Neural progenitor cell (in vitro differentiated cells): ENCODE data around the gene DAB2. TPM values are rescaled to one million over a fixed set of nuclear protein-coding genes. Genes with fewer than 3 reads are reported as not detected.

ENCODE experiments used
- DNase-seq: peaks from one replicate; pipeline ENCODE4 v3.0.0-alpha.2; 2016; ENCODE audit warnings: low spot score
- H2AFZ ChIP-seq: fragments of 200-600 bp; sonication (generic); replicated peaks from 2 replicates; pipeline ENCODE4 v1.6.1; 2016; ENCODE audit warnings: antibody characterized with exemption
- H3F3A ChIP-seq: fragments of 200-600 bp; sonication (generic); 2 replicates; pipeline ENCODE4 v1.6.1; 2016; ENCODE audit warnings: antibody characterized with exemption, low read depth
- H3K27ac ChIP-seq: fragments of 200-600 bp; sonication (generic); 2 replicates; pipeline ENCODE4 v1.5.1; 2016; ENCODE audit warnings: mild to moderate bottlenecking
- H3K27me3 ChIP-seq: fragments of 200-600 bp; sonication (generic); 2 replicates; pipeline ENCODE4 v1.6.1; 2016; ENCODE audit warnings: mild to moderate bottlenecking, moderate library complexity
- H3K36me3 ChIP-seq: fragments of 200-600 bp; sonication (generic); 2 replicates; pipeline ENCODE4 v1.5.1; 2016
- H3K4me1 ChIP-seq: fragments of 200-600 bp; sonication (generic); 2 replicates; pipeline ENCODE4 v1.6.1; 2016; ENCODE audit warnings: mixed run types
- H3K4me2 ChIP-seq: fragments of 200-600 bp; sonication (generic); 2 replicates; pipeline ENCODE4 v1.6.1; 2016
- H3K4me3 ChIP-seq: fragments of 200-600 bp; sonication (generic); 2 replicates; pipeline ENCODE4 v1.5.1; 2016
- H3K79me2 ChIP-seq: fragments of 200-600 bp; sonication (generic); 2 replicates; pipeline ENCODE4 v1.6.1; 2016; ENCODE audit warnings: low read depth
- H3K9ac ChIP-seq: fragments of 200-600 bp; sonication (generic); 2 replicates; pipeline ENCODE4 v1.6.1; 2016
- H3K9me3 ChIP-seq: fragments of 200-600 bp; sonication (generic); 2 replicates; pipeline ENCODE4 v1.5.1; 2016; ENCODE audit warnings: low read depth
- H4K20me1 ChIP-seq: fragments of 200-600 bp; sonication (generic); 2 replicates; pipeline ENCODE4 v1.6.1; 2016; ENCODE audit warnings: low read depth
- H3K27ac Mint-ChIP-seq: 3 replicates; pipeline ENCODE4 v1.8.0; 2021; ENCODE audit warnings: mixed read lengths
- H3K27me3 Mint-ChIP-seq: 2 replicates; pipeline ENCODE4 v1.8.0; 2022; ENCODE audit warnings: low read depth, mild to moderate bottlenecking, inconsistent platforms, moderate library complexity, mixed read lengths; ENCODE audit not compliant: insufficient read depth
- H3K36me3 Mint-ChIP-seq: 3 replicates; pipeline ENCODE4 v1.8.0; 2021; ENCODE audit warnings: mixed read lengths
- H3K4me1 Mint-ChIP-seq: 3 replicates; pipeline ENCODE4 v1.8.0; 2021; ENCODE audit warnings: mixed read lengths
- H3K4me3 Mint-ChIP-seq: 3 replicates; pipeline ENCODE4 v1.8.0; 2021; ENCODE audit warnings: mild to moderate bottlenecking, moderate library complexity, mixed read lengths
- H3K9me3 Mint-ChIP-seq: 3 replicates; pipeline ENCODE4 v1.8.0; 2020; ENCODE audit warnings: mixed read lengths
- EZH2 ChIP-seq: fragments of 200-600 bp; sonication (generic); IDR thresholded peaks from 2 replicates; pipeline ENCODE4 v1.6.1; 2017; ENCODE audit warnings: antibody characterized with exemption, mild to moderate bottlenecking, moderate library complexity
- EZH2phosphoT487 ChIP-seq: fragments of 200-600 bp; sonication (generic); IDR thresholded peaks from 2 replicates; pipeline ENCODE4 v1.6.1; 2017; ENCODE audit warnings: antibody characterized with exemption
- total RNA-seq: library from RNA; depleted of rRNA; stranded (reverse); fragments of >200 nt; gene quantifications from 2 replicates; pipeline ENCODE4 v1.2.3, GENCODE V29; 2015; ENCODE audit warnings: low replicate concordance
- TF ChIP-seq, protein P1 (sequence below): fragments of 200-600 bp; sonication (generic); IDR thresholded peaks from 2 replicates; pipeline ENCODE4 v1.5.1; 2017; ENCODE audit warnings: antibody characterized with exemption, mild to moderate bottlenecking

DAB2 gene
- total RNA-seq, 1 donor from 2014 or later = 9.9 TPM

DNA sequence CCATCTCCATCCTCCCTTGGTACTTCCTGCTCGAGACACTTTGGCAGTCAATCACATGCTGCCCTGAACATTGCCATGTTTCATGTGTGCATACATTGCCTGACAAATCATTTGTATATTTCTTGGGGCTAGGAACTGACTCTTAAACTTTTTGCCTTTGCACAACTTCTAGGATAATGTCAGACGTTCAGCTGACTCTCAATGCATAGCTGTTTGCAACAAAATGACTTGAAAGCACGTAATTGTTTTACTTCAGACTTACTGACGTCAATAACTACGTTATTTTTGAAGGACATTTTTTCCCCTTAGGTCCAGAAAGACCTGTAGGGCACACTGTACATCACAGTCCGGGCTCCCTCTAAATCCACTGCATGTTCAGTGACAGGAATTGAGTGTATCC, 37.4 kb upstream of the DAB2 start:
- H3K4me3 Mint-ChIP-seq = no peak overlapping the region
- H3K9me3 Mint-ChIP-seq = no peaks in the 10 kb centered on the region
- no peak overlapping the region for H3K27ac Mint-ChIP-seq
- DNase-seq = no peak
- Histone ChIP-seq H3K9ac (no peak overlapping the region), H3K79me2 (no peaks in the 10 kb centered on the region), H3K4me2 (no peak overlapping the region), H3K36me3 (no peaks in the 10 kb centered on the region), H2AFZ (no peak overlapping the region), H4K20me1 (no peaks in the 10 kb centered on the region), H3K4me3 (no peak overlapping the region), H3K27me3 (no peaks in the 10 kb centered on the region), H3F3A (no peaks in the 10 kb centered on the region), H3K27ac (no peak overlapping the region), H3K9me3 (no peaks in the 10 kb centered on the region), H3K4me1 (no peaks in the 10 kb centered on the region)
- H3K36me3 Mint-ChIP-seq = no peaks in the 10 kb centered on the region
- no peaks in the 10 kb centered on the region for H3K4me1 Mint-ChIP-seq
- TF ChIP-seq EZH2phosphoT487 = no peak
- no peak for TF ChIP-seq EZH2
- TF ChIP-seq, protein P1, sequence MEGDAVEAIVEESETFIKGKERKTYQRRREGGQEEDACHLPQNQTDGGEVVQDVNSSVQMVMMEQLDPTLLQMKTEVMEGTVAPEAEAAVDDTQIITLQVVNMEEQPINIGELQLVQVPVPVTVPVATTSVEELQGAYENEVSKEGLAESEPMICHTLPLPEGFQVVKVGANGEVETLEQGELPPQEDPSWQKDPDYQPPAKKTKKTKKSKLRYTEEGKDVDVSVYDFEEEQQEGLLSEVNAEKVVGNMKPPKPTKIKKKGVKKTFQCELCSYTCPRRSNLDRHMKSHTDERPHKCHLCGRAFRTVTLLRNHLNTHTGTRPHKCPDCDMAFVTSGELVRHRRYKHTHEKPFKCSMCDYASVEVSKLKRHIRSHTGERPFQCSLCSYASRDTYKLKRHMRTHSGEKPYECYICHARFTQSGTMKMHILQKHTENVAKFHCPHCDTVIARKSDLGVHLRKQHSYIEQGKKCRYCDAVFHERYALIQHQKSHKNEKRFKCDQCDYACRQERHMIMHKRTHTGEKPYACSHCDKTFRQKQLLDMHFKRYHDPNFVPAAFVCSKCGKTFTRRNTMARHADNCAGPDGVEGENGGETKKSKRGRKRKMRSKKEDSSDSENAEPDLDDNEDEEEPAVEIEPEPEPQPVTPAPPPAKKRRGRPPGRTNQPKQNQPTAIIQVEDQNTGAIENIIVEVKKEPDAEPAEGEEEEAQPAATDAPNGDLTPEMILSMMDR = no peak
- no peaks in the 10 kb centered on the region for H3K27me3 Mint-ChIP-seq

DNA sequence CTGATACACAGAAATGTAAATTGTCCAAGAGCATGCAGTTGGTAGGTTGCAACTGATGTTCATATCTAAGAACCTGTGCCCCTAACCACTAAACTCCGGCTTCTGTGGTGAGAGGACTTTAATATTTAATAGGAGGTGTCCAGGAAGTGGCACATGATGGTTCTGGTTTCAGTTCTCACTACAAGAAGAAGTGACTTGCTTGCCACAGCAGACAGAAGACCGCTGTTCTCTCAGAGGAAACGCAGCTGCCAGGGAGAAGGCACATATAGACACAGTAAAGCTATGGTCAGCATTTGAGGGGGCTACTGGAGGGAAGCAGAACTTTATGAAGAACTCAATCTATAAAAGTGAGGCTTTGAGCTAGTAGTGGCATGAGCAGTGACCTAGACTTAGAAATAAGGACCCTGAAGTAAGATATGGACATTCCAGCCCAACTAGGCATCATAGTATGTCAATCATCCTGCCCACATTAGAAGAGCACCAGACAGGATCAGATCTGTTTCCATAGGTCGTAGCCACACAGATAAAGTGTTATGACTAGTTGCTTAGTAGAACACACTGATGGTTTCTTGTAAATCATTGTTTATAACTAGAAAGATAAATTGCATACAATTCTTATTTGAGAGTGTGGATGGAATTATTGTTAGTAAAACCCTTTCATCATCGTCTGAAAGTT, 36.4 kb upstream of the DAB2 start:
- no peaks in the 10 kb centered on the region for H3K9me3 ChIP-seq
- H3K27me3 ChIP-seq = no peaks in the 10 kb centered on the region
- H3K9ac ChIP-seq = no peak overlapping the region
- H3F3A ChIP-seq = no peaks in the 10 kb centered on the region
- H3K27ac Mint-ChIP-seq = no peak overlapping the region
- no peak for TF ChIP-seq EZH2
- TF ChIP-seq EZH2phosphoT487 = no peak
- TF ChIP-seq, protein P1 = no peak
- no peak overlapping the region for H3K4me3 ChIP-seq
- H3K27me3 Mint-ChIP-seq = peaks cover 2% of the 10 kb centered on the region
- H3K4me1 ChIP-seq = no peaks in the 10 kb centered on the region
- H3K27ac ChIP-seq = no peak overlapping the region
- H3K4me3 Mint-ChIP-seq = no peak overlapping the region
- H2AFZ ChIP-seq = no peak overlapping the region
- H3K4me2 ChIP-seq = no peak overlapping the region
- no peaks in the 10 kb centered on the region for H3K79me2 ChIP-seq
- no peaks in the 10 kb centered on the region for H3K9me3 Mint-ChIP-seq
- no peaks in the 10 kb centered on the region for H3K36me3 ChIP-seq
- no peak for DNase-seq
- no peaks in the 10 kb centered on the region for H3K4me1 Mint-ChIP-seq
- no peaks in the 10 kb centered on the region for H4K20me1 ChIP-seq
- H3K36me3 Mint-ChIP-seq = no peaks in the 10 kb centered on the region

DNA sequence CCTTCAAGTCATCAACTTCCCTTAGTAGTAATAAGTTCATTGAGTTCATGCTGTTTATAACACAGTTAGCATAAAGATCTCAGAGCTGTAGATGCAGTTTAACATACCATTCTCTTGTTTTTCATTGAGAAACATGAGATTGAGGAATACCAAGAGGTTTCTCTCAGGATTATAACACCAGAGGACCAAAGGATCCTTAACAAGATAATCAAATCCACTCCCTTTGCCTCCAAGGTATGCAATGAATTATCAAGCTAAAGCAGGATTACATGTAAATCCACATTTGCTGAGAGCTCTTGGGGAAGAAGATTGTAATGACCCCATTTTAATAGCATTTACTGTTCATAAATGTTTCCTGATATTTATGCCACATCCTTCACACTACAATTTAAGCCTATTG, 35.1 kb upstream of the DAB2 start:
- H3K4me1 Mint-ChIP-seq = no peaks in the 10 kb centered on the region

More for the DNA sequence above, 35.1 kb upstream of the DAB2 start:
- Mint-ChIP-seq H3K9me3 (no peaks in the 10 kb centered on the region), H3K4me3 (no peak overlapping the region), H3K27ac (no peak overlapping the region), H3K36me3 (no peaks in the 10 kb centered on the region), H3K27me3 (peaks cover 2% of the 10 kb centered on the region)
- Histone ChIP-seq H3K27ac (no peak overlapping the region), H3K4me2 (no peak overlapping the region), H3F3A (no peaks in the 10 kb centered on the region), H3K9me3 (no peaks in the 10 kb centered on the region), H4K20me1 (no peaks in the 10 kb centered on the region), H3K4me1 (no peaks in the 10 kb centered on the region), H3K79me2 (no peaks in the 10 kb centered on the region), H2AFZ (no peak overlapping the region), H3K36me3 (no peaks in the 10 kb centered on the region), H3K27me3 (no peaks in the 10 kb centered on the region), H3K4me3 (no peak overlapping the region), H3K9ac (no peak overlapping the region)
- TF ChIP-seq EZH2phosphoT487 (no peak), EZH2 (no peak)
- TF ChIP-seq, protein P1 = no peak
- DNase-seq = no peak
